ENCODE data around the gene HIC1. TPM values are rescaled to one million over a fixed set of nuclear protein-coding genes. Genes with fewer than 3 reads are reported as not detected.

Gene HIC1
- total RNA-seq, 1 donor from 2014 or later = 21.6 TPM

DNA sequence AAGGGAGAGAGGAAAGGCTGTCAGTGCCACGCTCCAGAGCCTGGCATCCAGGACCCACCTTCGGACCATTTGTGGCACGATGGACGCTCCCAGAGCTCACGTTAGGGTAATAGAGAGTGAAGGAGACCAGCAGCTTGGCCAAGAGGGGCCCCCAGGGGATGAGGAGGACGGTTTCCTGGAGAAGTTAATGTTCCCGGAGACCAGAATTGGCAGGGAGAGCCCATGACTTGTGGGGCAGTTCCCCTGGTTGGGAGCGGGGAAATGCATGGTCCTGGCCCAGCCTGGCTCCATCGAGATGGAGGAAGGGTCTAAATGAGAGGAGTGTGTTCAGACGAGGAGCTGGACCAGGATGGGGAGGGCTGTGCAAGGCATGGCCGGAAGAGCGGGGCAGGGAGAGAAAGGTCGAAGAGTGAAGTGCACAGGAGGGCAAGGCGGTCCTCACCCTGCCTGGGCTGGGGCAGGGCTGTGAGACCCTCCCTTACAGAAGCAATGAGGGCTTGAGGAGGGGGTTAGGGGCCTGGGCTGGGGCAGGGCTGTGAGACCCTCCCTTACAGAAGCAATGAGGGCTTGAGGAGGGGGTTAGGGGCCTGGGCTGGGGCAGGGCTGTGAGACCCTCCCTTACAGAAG is 2.9 kb upstream of the HIC1 start:
- Mint-ChIP-seq H3K27ac (peak overlapping the region; percentile 52), H3K9me3 (no peaks in the 10 kb centered on the region)

GRCh38 chr17:2053380-2054261 is 1.3 kb upstream of the HIC1 start:
- DNase-seq (ENCODE audit: extremely low spot score, unreplicated experiment) = no peak
- TF ChIP-seq CTCF (conservative IDR thresholded peaks at IDR 0.05) = peak; percentile 71
- Mint-ChIP-seq H3K9me3 (no peaks in the 10 kb centered on the region), H3K36me3 (no peaks in the 10 kb centered on the region), H3K27me3 (peaks cover 34% of the 10 kb centered on the region), H3K4me3 (peak overlapping the region; percentile 87), H3K4me1 (ENCODE audit: unreplicated experiment) (peaks cover 13% of the 10 kb centered on the region), H3K27ac (peak overlapping the region; percentile 88)

More for the DNA sequence above, 2.9 kb upstream of the HIC1 start:
- H3K4me1 Mint-ChIP-seq (ENCODE audit: unreplicated experiment) = peaks cover 13% of the 10 kb centered on the region
- TF ChIP-seq CTCF (conservative IDR thresholded peaks at IDR 0.05) = no peak
- no peaks in the 10 kb centered on the region for H3K36me3 Mint-ChIP-seq
- peaks cover 39% of the 10 kb centered on the region for H3K27me3 Mint-ChIP-seq
- peak overlapping the region; percentile 83 for H3K4me3 Mint-ChIP-seq
- DNase-seq (ENCODE audit: extremely low spot score, unreplicated experiment) = no peak

- no peak for TF ChIP-seq CTCF (conservative IDR thresholded peaks at IDR 0.05)
- DNase-seq (ENCODE audit: extremely low spot score, unreplicated experiment) = no peak
- H3K27me3 Mint-ChIP-seq = peaks cover 29% of the 10 kb centered on the region
- H3K36me3 Mint-ChIP-seq = no peaks in the 10 kb centered on the region
- H3K4me3 Mint-ChIP-seq = peak overlapping the region; percentile 84
- H3K27ac Mint-ChIP-seq = peak overlapping the region; percentile 61
- no peaks in the 10 kb centered on the region for H3K9me3 Mint-ChIP-seq
- H3K4me1 Mint-ChIP-seq (ENCODE audit: unreplicated experiment) = peaks cover 13% of the 10 kb centered on the region
Observed at GRCh38 chr17:2054262-2054511, 716 bp upstream of the HIC1 start.

GRCh38 chr17:2055292-2056205 is 646 bp downstream of the HIC1 start:
- DNase-seq (ENCODE audit: extremely low spot score, unreplicated experiment) = no peak
- TF ChIP-seq CTCF (conservative IDR thresholded peaks at IDR 0.05) = no peak
- no peaks in the 10 kb centered on the region for H3K9me3 Mint-ChIP-seq
- peaks cover 7% of the 10 kb centered on the region for H3K36me3 Mint-ChIP-seq
- H3K27ac Mint-ChIP-seq = no peak overlapping the region
- H3K4me1 Mint-ChIP-seq (ENCODE audit: unreplicated experiment) = peaks cover 13% of the 10 kb centered on the region
- peak overlapping the region; percentile 72 for H3K4me3 Mint-ChIP-seq
- H3K27me3 Mint-ChIP-seq = peaks cover 40% of the 10 kb centered on the region

All from type B pancreatic cell (in vitro differentiated cells).